ENCODE results near the gene CLTCL1.
"Not testable (repeated sequence)": the region's sequence is repeated elsewhere in the genome, so short reads cannot be mapped to it uniquely, and the experiment has no call there.

CLTCL1 gene

GRCh38 chr22:19291580-19292457 is at the start of gene CLTCL1:
Gene CLTCL1, minus strand, starts transcription at chr22:19291719. Its CDS starts 78 bp downstream, at chr22:19291641.
- peak; percentile 82 for DNase-seq

GRCh38 chr22:19337137-19337536 is 45.6 kb upstream of the CLTCL1 start:
- DNase-seq, result no peak

GRCh38 chr22:19336133-19337075 is 44.9 kb upstream of the CLTCL1 start:
- no peak for DNase-seq

- no peak for DNase-seq
Measured at GRCh38 chr22:19331975-19332374, 40.5 kb upstream of the CLTCL1 start.

GRCh38 chr22:19331474-19331873 is 40.0 kb upstream of the CLTCL1 start:
- no peak for DNase-seq

GRCh38 chr22:19330865-19331418 is 39.4 kb upstream of the CLTCL1 start:
- no peak for DNase-seq

- not testable (repeated sequence) for DNase-seq
Measured at GRCh38 chr22:19330205-19330604, 38.7 kb upstream of the CLTCL1 start.

GRCh38 chr22:19329454-19329853 is 37.9 kb upstream of the CLTCL1 start:
- no peak for DNase-seq

GRCh38 chr22:19325296-19325948 is 33.9 kb upstream of the CLTCL1 start:
- DNase-seq, result no peak

GRCh38 chr22:19323420-19323819 is 31.9 kb upstream of the CLTCL1 start:
- not testable (repeated sequence) for DNase-seq

GRCh38 chr22:19321757-19322156 is 30.2 kb upstream of the CLTCL1 start:
- no peak for DNase-seq

- not testable (repeated sequence) for DNase-seq
Measured at GRCh38 chr22:19320136-19320535, 28.6 kb upstream of the CLTCL1 start.

GRCh38 chr22:19319281-19319680 is 27.8 kb upstream of the CLTCL1 start:
- DNase-seq, result no peak

- no peak for DNase-seq
Measured at GRCh38 chr22:19317865-19318264, 26.3 kb upstream of the CLTCL1 start.

GRCh38 chr22:19307872-19308271 is 16.4 kb upstream of the CLTCL1 start:
- DNase-seq, result no peak

- DNase-seq, result not testable (repeated sequence)
Measured at GRCh38 chr22:19306535-19306934, 15.0 kb upstream of the CLTCL1 start.

GRCh38 chr22:19304547-19304946 is 13.0 kb upstream of the CLTCL1 start:
- DNase-seq, result no peak

- DNase-seq, result no peak
Measured at GRCh38 chr22:19303785-19304184, 12.3 kb upstream of the CLTCL1 start.

- DNase-seq, result no peak
Measured at GRCh38 chr22:19295733-19296132, 4.2 kb upstream of the CLTCL1 start.

GRCh38 chr22:19292458-19293230 is 1.1 kb upstream of the CLTCL1 start:
- no peak for DNase-seq

- no peak for DNase-seq
Measured at GRCh38 chr22:19291218-19291579, 320 bp downstream of the CLTCL1 start.

All from hematopoietic multipotent progenitor cell treated with erythropoietin and hydrocortisone succinate and interleukin-3 and kit ligand, for 6 days (in vitro differentiated cells).